Psoas muscle (tissue), 8 donors: ENCODE data around the gene KCNMA1. TPM values are rescaled to one million over a fixed set of nuclear protein-coding genes. Genes with fewer than 3 reads are reported as not detected.

Source experiments
- ATAC-seq, 4 donors: fragments of 200-7000 bp; cut with Tn5 transposase; one replicate each; pipeline ENCODE4 v1.9.1; 2020; ENCODE audit warnings: moderate library complexity in 3 of 4, mild to moderate bottlenecking in 2 of 4
- DNase-seq, 2 donors: peaks; one replicate each; pipeline ENCODE4 v3.0.0-alpha.2; 2020
- H3K27ac ChIP-seq: fragments of 200-600 bp; one replicate; pipeline ENCODE4 v1.8.0; 2022
- H3K27me3 ChIP-seq, 3 donors: fragments of 200-600 bp in 1 of 3; one replicate each; pipeline versions ENCODE4 v1.6.1 to v1.8.0; 2013 to 2022; ENCODE audit warnings: low read length in 2 of 3, mild to moderate bottlenecking in 2 of 3, moderate library complexity in 1 of 3; ENCODE audit not compliant: insufficient read depth in 3 of 3
- H3K36me3 ChIP-seq, 2 donors: fragments of 200-600 bp in 1 of 2; one replicate each; pipeline versions ENCODE4 v1.6.1 to v1.8.0; 2013 to 2022; ENCODE audit warnings: low read depth in 1 of 2, mild to moderate bottlenecking in 1 of 2, moderate library complexity in 1 of 2; ENCODE audit not compliant: insufficient read depth in 1 of 2
- H3K4me1 ChIP-seq: fragments of 200-600 bp; one replicate; pipeline ENCODE4 v1.8.0; 2022
- H3K4me3 ChIP-seq: fragments of 200-600 bp; one replicate; pipeline ENCODE4 v1.8.0; 2022; ENCODE audit warnings: mild to moderate bottlenecking
- H3K9me3 ChIP-seq: fragments of 200-600 bp; one replicate; pipeline ENCODE4 v1.8.0; 2022
- WGBS, 3 donors: extraction: QIAGEN DNeasy Blood & Tissue Kit; methylation state at CpG; one replicate each; pipeline versions ENCODE4 v1.1.6 to v1.1.7; 2013; 5-methylcytosine and 5-hydroxymethylcytosine counted together
- intact Hi-C, 2 donors: fragments of 100-400 bp; cut with DNase I; formaldehyde crosslinking; loops; one replicate each; pipeline versions ENCODE4 v1.11.0 to v1.14.2; 2022
- polyA plus RNA-seq, 3 donors: library from polyadenylated mRNA; stranded (reverse); fragments of 200-250 nt; gene quantifications; one replicate each; pipeline ENCODE4 v1.2.3, GENCODE V29; 2013
- total RNA-seq, 4 donors: library from RNA; stranded (reverse); fragmentation: NEBNext Ultra II Directional in 2 of 4; extraction: Animal tissue kit (Norgen Biotek cat#: 25700) in 2 of 4; gene quantifications; one replicate each; pipeline versions ENCODE4 v1.2.1 to v1.2.4, GENCODE V29; 2021 to 2023
- TF ChIP-seq, protein P1 (sequence below): fragments of 200-600 bp; IDR thresholded peaks from one replicate; pipeline ENCODE4 v1.8.0; 2022; ENCODE audit warnings: antibody characterized with exemption
- donor health status: healthy with polysubstance abuse.
- donor health status: DM: no; HTN: no; CAD: no; lungs with moderate emphysema.
- donor health status: Bipolar disorder and iron deficiency.
- donor health status: healthy.
- donor health status: DM: yes; HTN: yes; CAD: no.
- donor health status: DM: no; HTN: no; CAD: no.
- donor health status: DM: no; HTN: no; CAD: no.
- donor health status: DM: yes; HTN: yes; CAD: no.

KCNMA1 gene
- total and polyA plus RNA-seq, 7 donors: 7.9 to 53.0 (median 41.9) TPM

DNA sequence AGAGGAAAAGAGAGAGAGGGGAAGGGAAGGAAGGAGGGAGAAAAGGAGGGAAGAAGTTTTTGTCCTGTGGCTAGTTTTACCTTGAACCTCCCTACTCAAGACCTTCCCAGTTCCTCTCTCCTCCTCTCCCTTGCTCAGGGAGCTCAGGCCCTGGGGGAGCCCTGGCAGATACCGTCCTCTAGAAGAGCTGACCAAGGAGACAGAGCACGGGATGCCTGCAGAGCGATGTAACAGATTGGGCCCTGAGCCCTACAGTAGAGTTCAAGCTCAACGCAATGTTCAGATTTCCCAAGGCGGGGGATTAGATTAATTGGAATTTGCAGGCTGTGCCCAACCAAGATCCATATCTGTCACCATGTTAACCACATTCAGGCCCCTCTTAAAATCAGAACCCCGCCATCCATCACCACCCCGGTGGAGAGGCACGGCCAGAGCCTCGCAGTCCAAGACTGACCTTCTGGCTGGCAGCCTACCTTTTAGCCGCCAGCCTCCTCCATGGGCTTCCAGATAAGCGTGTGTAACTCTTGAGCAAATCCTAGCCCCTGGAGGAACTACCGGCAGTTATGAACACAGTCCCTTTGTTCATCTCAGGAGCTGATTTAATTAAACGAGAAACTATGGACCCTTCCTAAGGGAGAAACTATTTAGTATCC, 70.6 kb downstream of the KCNMA1 start:
- TF ChIP-seq, protein P1, sequence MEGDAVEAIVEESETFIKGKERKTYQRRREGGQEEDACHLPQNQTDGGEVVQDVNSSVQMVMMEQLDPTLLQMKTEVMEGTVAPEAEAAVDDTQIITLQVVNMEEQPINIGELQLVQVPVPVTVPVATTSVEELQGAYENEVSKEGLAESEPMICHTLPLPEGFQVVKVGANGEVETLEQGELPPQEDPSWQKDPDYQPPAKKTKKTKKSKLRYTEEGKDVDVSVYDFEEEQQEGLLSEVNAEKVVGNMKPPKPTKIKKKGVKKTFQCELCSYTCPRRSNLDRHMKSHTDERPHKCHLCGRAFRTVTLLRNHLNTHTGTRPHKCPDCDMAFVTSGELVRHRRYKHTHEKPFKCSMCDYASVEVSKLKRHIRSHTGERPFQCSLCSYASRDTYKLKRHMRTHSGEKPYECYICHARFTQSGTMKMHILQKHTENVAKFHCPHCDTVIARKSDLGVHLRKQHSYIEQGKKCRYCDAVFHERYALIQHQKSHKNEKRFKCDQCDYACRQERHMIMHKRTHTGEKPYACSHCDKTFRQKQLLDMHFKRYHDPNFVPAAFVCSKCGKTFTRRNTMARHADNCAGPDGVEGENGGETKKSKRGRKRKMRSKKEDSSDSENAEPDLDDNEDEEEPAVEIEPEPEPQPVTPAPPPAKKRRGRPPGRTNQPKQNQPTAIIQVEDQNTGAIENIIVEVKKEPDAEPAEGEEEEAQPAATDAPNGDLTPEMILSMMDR: no peak
- 32 to 51% (median 39%) methylated on average over 13 of the region's 13 CpGs for WGBS, 3 donors
- Histone ChIP-seq H3K27ac (peak overlapping the region; percentile 68), H3K4me1 (peaks cover 34% of the 10 kb centered on the region), H3K4me3 (no peak overlapping the region), H3K36me3 (no peaks in the 10 kb centered on the region), H3K27me3 (no peaks in the 10 kb centered on the region), H3K9me3 (no peaks in the 10 kb centered on the region)
- DNase-seq: peak in 1 of 2 donors; percentile 35
- intact Hi-C loops: no loop called here
- ATAC-seq: peak; percentile 79 to 91 (median 85)

DNA sequence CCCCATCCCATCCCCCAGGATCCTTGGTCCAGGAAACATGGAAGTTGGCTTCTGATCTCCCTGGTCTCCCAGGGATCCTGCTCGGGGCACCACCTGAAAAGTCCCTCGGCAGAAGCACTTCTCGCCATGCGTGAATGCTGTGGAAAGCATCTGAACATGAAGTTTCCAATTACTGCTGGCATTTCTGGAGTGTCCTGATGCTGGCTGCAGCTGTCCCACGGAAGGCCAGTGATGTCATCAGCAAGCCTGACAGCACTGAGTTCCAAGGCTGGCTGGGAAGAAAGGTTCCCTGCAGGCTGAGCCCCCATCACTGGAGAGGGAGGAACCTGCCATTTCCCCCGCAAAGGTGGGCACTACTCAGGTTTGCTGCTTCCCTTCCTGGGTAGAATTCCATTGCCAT, 71.4 kb downstream of the KCNMA1 start:
- 10 to 18% (median 12%) methylated on average over 6 of the region's 6 CpGs for WGBS, 3 donors
- peak overlapping the region; percentile 68 for H3K27ac ChIP-seq
- peak; percentile 50 to 74 for DNase-seq

DNA sequence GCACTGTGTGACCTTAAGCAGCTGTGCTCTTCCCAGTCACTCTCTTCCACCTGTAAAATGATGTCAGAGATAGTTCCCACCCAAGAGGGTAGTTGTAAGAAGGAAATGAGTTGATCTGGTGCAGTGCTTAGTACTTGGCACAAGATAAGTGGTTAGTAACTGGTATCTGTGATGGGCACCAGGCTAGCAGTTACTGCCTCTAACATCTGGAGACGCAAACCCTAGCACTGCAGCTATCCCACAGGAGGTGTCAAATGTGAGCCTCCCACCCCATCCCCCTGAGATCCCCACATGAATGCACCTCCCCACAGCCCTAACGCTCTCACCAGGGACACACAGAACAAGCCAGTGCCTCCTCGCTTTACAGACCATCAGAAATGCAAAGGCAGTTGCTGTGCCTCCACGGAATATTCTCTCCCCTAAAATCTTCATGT, 72.0 kb downstream of the KCNMA1 start:
- H3K9me3 ChIP-seq: no peaks in the 10 kb centered on the region
- DNase-seq: no peak
- H3K4me3 ChIP-seq: no peak overlapping the region
- 47 to 65% (median 56%) methylated on average over 4 of the region's 4 CpGs for WGBS, 3 donors
- H3K36me3 ChIP-seq: no peaks in the 10 kb centered on the region
- H3K27ac ChIP-seq: no peak overlapping the region
- intact Hi-C loops: no loop called here
- ATAC-seq: peak in 2 of 4 donors; percentile 7 to 9
- H3K4me1 ChIP-seq: peaks cover 24% of the 10 kb centered on the region
- TF ChIP-seq, protein P1: no peak
- no peaks in the 10 kb centered on the region for H3K27me3 ChIP-seq

More for the DNA sequence above, 71.4 kb downstream of the KCNMA1 start:
- Histone ChIP-seq H3K4me1 (peaks cover 26% of the 10 kb centered on the region), H3K36me3 (no peaks in the 10 kb centered on the region), H3K9me3 (no peaks in the 10 kb centered on the region), H3K27me3 (no peaks in the 10 kb centered on the region), H3K4me3 (no peak overlapping the region)
- peak; percentile 84 to 95 (median 92) for ATAC-seq
- intact Hi-C loops: no loop called here
- TF ChIP-seq, protein P1: no peak

DNA sequence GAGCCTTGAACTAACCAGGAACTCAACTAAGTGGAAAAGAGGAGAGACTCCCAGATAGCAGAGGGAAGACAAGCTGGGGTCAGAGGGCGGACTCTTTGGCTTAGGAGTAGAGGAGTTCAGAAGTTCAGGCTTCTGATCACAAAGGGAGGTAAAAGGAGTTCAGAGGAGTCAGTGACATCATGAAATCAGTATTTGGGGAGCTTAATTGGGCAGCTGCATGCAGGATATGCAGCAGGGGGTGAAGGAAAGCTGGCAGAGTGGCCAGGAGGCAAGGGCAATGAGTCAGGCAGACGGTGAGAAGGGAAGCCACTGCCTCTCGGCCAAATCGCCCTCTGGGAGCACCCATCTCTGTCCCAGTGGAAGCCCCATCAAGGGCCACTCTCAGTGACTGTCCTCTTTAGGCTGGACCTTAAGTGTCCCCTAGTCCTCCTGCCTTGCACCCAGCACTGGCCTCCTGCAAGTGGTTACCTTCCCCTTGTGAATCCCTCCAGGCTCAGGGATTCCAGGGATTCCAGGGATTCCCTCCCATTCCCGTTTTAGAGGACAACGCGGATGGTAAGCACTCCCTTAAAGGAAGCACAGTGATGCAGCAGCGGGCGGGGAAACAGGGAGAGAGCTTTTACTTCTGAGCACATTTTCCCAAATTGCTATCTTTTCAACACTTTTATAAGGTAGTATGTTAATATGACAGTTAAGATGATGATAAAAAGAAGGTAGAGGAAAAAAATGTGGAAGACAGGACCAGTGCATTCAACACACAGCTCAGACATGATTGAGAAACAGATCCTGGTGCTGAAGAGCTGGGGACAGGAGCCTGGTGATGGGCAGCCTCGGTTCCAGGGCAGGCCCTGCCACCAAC, 72.6 kb downstream of the KCNMA1 start:
- no peaks in the 10 kb centered on the region for H3K27me3 ChIP-seq

More for the DNA sequence above, 72.6 kb downstream of the KCNMA1 start:
- DNase-seq (no peak), ATAC-seq (peak in 3 of 4 donors; percentile 28 to 51 (median 45))
- Histone ChIP-seq H3K36me3 (no peaks in the 10 kb centered on the region), H3K4me1 (peaks cover 24% of the 10 kb centered on the region), H3K27ac (no peak overlapping the region), H3K4me3 (no peak overlapping the region), H3K9me3 (no peaks in the 10 kb centered on the region)
- 56 to 63% (median 58%) methylated on average over 9 to 10 of the region's 10 CpGs for WGBS, 3 donors
- TF ChIP-seq, protein P1: no peak
- intact Hi-C loops: no loop called here
